ENCODE data around the gene C19orf25.

The C19orf25 gene

DNA sequence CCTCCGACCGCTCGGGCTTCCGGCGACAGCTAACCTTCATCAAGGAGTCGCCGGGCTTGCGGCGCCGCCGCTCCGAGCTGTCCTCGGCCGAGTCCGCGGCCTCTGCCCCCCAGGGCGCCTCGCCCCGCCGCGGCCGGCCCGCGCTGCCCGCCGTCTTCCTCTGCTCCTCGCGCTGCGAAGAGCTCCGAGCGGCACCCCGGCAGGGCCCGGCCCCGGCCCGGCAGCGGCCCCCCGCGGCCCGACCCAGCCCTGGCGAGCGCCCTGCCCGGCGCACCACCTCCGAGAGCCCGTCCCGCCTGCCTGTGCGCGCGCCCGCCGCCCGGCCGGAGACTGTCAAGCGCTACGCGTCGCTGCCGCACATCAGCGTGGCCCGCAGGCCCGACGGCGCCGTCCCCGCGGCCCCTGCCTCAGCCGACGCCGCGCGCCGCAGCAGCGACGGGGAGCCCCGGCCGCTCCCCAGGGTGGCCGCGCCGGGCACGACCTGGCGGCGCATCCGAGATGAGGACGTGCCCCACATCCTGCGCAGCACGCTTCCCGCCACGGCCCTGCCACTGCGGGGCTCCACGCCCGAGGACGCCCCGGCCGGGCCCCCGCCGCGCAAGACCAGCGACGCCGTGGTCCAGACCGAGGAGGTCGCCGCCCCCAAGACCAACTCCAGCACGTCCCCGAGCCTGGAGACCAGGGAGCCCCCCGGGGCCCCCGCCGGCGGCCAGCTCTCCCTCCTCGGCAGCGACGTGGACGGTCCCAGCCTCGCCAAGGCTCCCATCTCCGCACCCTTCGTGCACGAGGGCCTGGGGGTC is 9.6 kb downstream of the C19orf25 start:
- no peak overlapping the region for H3K4me3 ChIP-seq (ENCODE audit: low read depth, low read length)
- peak; percentile 4; the same call in 1 of the 2 replicates for TF ChIP-seq CTCF (IDR thresholded peaks at IDR 0.05; ENCODE audit: control insufficient read depth, extremely low read depth, insufficient read depth)

GRCh38 chr19:1468821-1469254 is 10.2 kb downstream of the C19orf25 start:
- peak; percentile 58 for TF ChIP-seq CTCF (IDR thresholded peaks at IDR 0.05; ENCODE audit: control insufficient read depth, extremely low read depth, insufficient read depth)
- DNase-seq (ENCODE audit: low read depth): no peak
- no peak overlapping the region for H3K4me3 ChIP-seq (ENCODE audit: low read depth, low read length)

More for the DNA sequence above, 9.6 kb downstream of the C19orf25 start:
- DNase-seq (ENCODE audit: low read depth): no peak

DNA sequence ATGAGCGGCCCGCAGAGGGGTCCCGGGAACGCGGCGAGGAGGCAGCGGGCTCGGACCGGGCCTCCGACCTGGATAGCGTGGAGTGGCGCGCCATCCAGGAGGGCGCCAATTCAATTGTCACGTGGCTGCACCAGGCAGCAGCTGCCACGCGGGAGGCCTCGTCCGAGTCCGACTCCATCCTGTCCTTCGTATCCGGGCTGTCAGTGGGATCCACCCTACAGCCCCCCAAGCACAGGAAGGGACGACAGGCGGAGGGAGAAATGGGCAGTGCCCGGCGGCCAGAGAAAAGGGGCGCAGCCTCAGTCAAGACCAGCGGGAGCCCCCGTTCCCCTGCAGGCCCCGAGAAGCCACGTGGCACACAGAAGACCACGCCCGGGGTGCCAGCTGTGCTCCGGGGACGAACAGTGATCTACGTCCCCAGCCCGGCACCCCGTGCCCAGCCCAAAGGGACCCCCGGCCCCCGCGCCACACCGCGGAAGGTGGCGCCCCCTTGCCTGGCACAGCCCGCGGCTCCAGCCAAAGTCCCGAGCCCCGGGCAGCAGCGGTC is 10.7 kb downstream of the C19orf25 start:
- H3K4me3 ChIP-seq (ENCODE audit: low read depth, low read length): no peak overlapping the region
- TF ChIP-seq CTCF (IDR thresholded peaks at IDR 0.05; ENCODE audit: control insufficient read depth, extremely low read depth, insufficient read depth): no peak
- DNase-seq (ENCODE audit: low read depth): no peak

DNA sequence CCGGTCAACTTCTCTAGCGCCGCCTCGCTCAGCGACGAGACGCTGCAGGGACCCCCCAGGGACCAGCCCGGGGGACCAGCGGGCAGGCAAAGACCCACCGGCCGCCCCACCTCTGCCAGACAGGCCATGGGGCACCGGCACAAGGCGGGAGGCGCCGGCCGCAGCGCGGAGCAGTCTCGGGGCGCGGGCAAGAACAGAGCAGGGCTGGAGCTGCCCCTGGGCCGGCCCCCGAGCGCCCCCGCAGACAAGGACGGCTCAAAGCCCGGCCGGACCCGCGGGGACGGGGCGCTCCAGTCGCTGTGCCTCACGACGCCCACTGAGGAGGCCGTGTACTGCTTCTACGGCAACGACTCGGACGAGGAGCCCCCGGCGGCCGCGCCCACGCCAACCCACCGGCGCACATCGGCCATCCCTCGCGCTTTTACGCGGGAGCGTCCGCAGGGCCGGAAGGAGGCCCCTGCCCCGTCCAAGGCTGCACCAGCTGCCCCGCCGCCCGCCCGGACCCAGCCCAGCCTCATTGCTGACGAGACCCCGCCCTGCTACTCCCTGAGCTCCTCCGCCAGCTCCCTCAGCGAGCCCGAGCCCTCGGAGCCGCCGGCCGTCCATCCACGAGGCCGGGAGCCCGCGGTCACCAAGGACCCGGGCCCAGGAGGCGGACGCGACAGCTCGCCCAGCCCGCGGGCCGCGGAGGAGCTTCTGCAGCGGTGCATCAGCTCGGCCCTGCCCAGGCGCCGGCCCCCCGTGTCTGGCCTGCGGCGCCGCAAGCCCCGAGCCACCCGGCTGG is 11.3 kb downstream of the C19orf25 start:
- no peak for DNase-seq (ENCODE audit: low read depth)
- no peak overlapping the region for H3K4me3 ChIP-seq (ENCODE audit: low read depth, low read length)
- no peak for TF ChIP-seq CTCF (IDR thresholded peaks at IDR 0.05; ENCODE audit: control insufficient read depth, extremely low read depth, insufficient read depth)

GRCh38 chr19:1467215-1467489 is 11.9 kb downstream of the C19orf25 start:
- no peak for TF ChIP-seq CTCF (IDR thresholded peaks at IDR 0.05; ENCODE audit: control insufficient read depth, extremely low read depth, insufficient read depth)
- H3K4me3 ChIP-seq (ENCODE audit: low read depth, low read length): no peak overlapping the region
- no peak for DNase-seq (ENCODE audit: low read depth)

GRCh38 chr19:1466461-1467214 is 12.4 kb downstream of the C19orf25 start:
- no peak overlapping the region for H3K4me3 ChIP-seq (ENCODE audit: low read depth, low read length)
- DNase-seq (ENCODE audit: low read depth): no peak
- TF ChIP-seq CTCF (IDR thresholded peaks at IDR 0.05; ENCODE audit: control insufficient read depth, extremely low read depth, insufficient read depth): no peak

Measured in LNCaP clone FGC (cell line).